Neural cell (in vitro differentiated cells): ENCODE data around the gene VPS35L. TPM values are rescaled to one million over a fixed set of nuclear protein-coding genes. Genes with fewer than 3 reads are reported as not detected.

ENCODE experiments used
- H2AFZ ChIP-seq: fragments of 200-600, 300-800 bp; sonication (generic), shearing (Covaris generic); 2 replicates; pipeline ENCODE4 v1.6.0; 2014; ENCODE audit warnings: low read depth, mild to moderate bottlenecking, antibody characterized with exemption, low read length, moderate library complexity
- H3F3A ChIP-seq: fragments of 200-600 bp; shearing (Covaris generic); 2 replicates; pipeline ENCODE4 v1.6.1; 2016; ENCODE audit warnings: mild to moderate bottlenecking, moderate library complexity, mixed read lengths, antibody characterized with exemption, low read length; ENCODE audit not compliant: insufficient read depth, poor library complexity, severe bottlenecking
- H3K27ac ChIP-seq: fragments of 200-600, 300-800 bp; sonication (generic), shearing (Covaris generic); 2 replicates; pipeline ENCODE4 v1.5.1; 2014; ENCODE audit warnings: mild to moderate bottlenecking, low read length, moderate library complexity
- H3K27me3 ChIP-seq: fragments of 300-800, 200-600 bp; sonication (generic), shearing (Covaris generic); 2 replicates; pipeline ENCODE4 v1.6.0; 2014; ENCODE audit warnings: mild to moderate bottlenecking, low read depth, low read length, moderate library complexity; ENCODE audit not compliant: insufficient read depth
- H3K36me3 ChIP-seq: fragments of 300-800, 200-600 bp; sonication (generic), shearing (Covaris generic); 2 replicates; pipeline ENCODE4 v1.5.1; 2014; ENCODE audit warnings: mild to moderate bottlenecking, antibody characterized with exemption, low read length, moderate library complexity; ENCODE audit not compliant: insufficient read depth
- H3K4me2 ChIP-seq: fragments of 300-800, 200-600 bp; sonication (generic), shearing (Covaris generic); 2 replicates; pipeline ENCODE4 v1.6.0; 2014; ENCODE audit warnings: mild to moderate bottlenecking, low read length
- H3K4me3 ChIP-seq: fragments of 300-800, 200-600 bp; sonication (generic), shearing (Covaris generic); 2 replicates; pipeline ENCODE4 v1.5.1; 2014; ENCODE audit warnings: mild to moderate bottlenecking, low read length, moderate library complexity
- H3K79me2 ChIP-seq: fragments of 200-600 bp; shearing (Covaris generic); replicated peaks from 2 replicates; pipeline ENCODE4 v1.6.0; 2014; ENCODE audit warnings: mild to moderate bottlenecking, low read length, moderate library complexity; ENCODE audit not compliant: insufficient read depth
- H3K9ac ChIP-seq: fragments of 300-800, 200-600 bp; sonication (generic), shearing (Covaris generic); 2 replicates; pipeline ENCODE4 v1.6.1; 2016; ENCODE audit warnings: mild to moderate bottlenecking, low read length, mixed read lengths
- H3K9me2 ChIP-seq: fragments of 200-600 bp; shearing (Covaris generic); 2 replicates; pipeline ENCODE4 v1.6.1; 2016; ENCODE audit warnings: mild to moderate bottlenecking, low read length, mixed read lengths; ENCODE audit not compliant: insufficient read depth
- H3K9me3 ChIP-seq: fragments of 200-600, 300-800 bp; sonication (generic), shearing (Covaris generic); 2 replicates; pipeline ENCODE4 v1.6.1; 2016; ENCODE audit warnings: mild to moderate bottlenecking, mixed run types, low read length, moderate library complexity, mixed read lengths
- H4K20me1 ChIP-seq: fragments of 200-600 bp; shearing (Covaris generic); 2 replicates; pipeline ENCODE4 v1.6.1; 2016; ENCODE audit warnings: mild to moderate bottlenecking, mixed run types; ENCODE audit not compliant: insufficient read depth
- EP300 ChIP-seq: fragments of 450-650 bp; conservative IDR thresholded peaks from 2 replicates; pipeline ENCODE4 v1.6.1; 2014; ENCODE audit warnings: antibody characterized with exemption, mild to moderate bottlenecking, moderate library complexity; ENCODE audit not compliant: poor library complexity, severe bottlenecking
- EZH2 ChIP-seq: fragments of 200-600, 300-800 bp; shearing (Covaris generic), sonication (generic); IDR thresholded peaks from 2 replicates; pipeline ENCODE4 v1.6.1; 2014; ENCODE audit warnings: antibody characterized with exemption, low read length, borderline replicate concordance, mild to moderate bottlenecking; ENCODE audit not compliant: insufficient read depth, poor library complexity, severe bottlenecking
- MXI1 ChIP-seq: fragments of 450-650 bp; conservative IDR thresholded peaks from 2 replicates; pipeline ENCODE4 v1.6.1; 2014; ENCODE audit warnings: antibody characterized with exemption, mild to moderate bottlenecking; ENCODE audit not compliant: poor library complexity, severe bottlenecking
- POLR2AphosphoS5 ChIP-seq: IDR thresholded peaks from 2 replicates; pipeline ENCODE4 v1.6.1; 2012
- RAD21 ChIP-seq: fragments of 450-650 bp; conservative IDR thresholded peaks from 2 replicates; pipeline ENCODE4 v1.6.1; 2014; ENCODE audit warnings: antibody characterized with exemption, mild to moderate bottlenecking, moderate library complexity
- SMC3 ChIP-seq: fragments of 450-650 bp; conservative IDR thresholded peaks from 2 replicates; pipeline ENCODE4 v1.6.1; 2014; ENCODE audit warnings: antibody characterized with exemption, mild to moderate bottlenecking, moderate library complexity; ENCODE audit not compliant: poor library complexity
- TAF1 ChIP-seq: IDR thresholded peaks from 2 replicates; pipeline ENCODE4 v1.6.1; 2012; ENCODE audit warnings: low read depth
- polyA plus RNA-seq: library from polyadenylated mRNA; depleted of rRNA; stranded (reverse); fragments of >200 nt; gene quantifications from 2 replicates; pipeline ENCODE4 v1.2.3, GENCODE V29; 2014
- TF ChIP-seq, protein P1 (sequence below): fragments of 450-650 bp; IDR thresholded peaks from 2 replicates; pipeline ENCODE4 v1.5.1; 2014; ENCODE audit warnings: antibody characterized with exemption, mild to moderate bottlenecking, moderate library complexity; ENCODE audit not compliant: poor library complexity, severe bottlenecking
- TF ChIP-seq, protein P2 (sequence below): IDR thresholded peaks from 2 replicates; pipeline ENCODE4 v1.6.1; 2012; ENCODE audit warnings: borderline replicate concordance

The VPS35L gene
- polyA plus RNA-seq, 1 donor from 2014 or later = 29.8 TPM

GRCh38 chr16:19517424-19518089 is 37.9 kb upstream of the VPS35L start:
- H3K9ac ChIP-seq = no peak overlapping the region
- H3K36me3 ChIP-seq = peaks cover 15% of the 10 kb centered on the region
- TF ChIP-seq TAF1 = no peak
- TF ChIP-seq, protein P1, sequence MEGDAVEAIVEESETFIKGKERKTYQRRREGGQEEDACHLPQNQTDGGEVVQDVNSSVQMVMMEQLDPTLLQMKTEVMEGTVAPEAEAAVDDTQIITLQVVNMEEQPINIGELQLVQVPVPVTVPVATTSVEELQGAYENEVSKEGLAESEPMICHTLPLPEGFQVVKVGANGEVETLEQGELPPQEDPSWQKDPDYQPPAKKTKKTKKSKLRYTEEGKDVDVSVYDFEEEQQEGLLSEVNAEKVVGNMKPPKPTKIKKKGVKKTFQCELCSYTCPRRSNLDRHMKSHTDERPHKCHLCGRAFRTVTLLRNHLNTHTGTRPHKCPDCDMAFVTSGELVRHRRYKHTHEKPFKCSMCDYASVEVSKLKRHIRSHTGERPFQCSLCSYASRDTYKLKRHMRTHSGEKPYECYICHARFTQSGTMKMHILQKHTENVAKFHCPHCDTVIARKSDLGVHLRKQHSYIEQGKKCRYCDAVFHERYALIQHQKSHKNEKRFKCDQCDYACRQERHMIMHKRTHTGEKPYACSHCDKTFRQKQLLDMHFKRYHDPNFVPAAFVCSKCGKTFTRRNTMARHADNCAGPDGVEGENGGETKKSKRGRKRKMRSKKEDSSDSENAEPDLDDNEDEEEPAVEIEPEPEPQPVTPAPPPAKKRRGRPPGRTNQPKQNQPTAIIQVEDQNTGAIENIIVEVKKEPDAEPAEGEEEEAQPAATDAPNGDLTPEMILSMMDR = no peak
- no peak for TF ChIP-seq EZH2
- no peak for TF ChIP-seq MXI1
- TF ChIP-seq, protein P2, sequence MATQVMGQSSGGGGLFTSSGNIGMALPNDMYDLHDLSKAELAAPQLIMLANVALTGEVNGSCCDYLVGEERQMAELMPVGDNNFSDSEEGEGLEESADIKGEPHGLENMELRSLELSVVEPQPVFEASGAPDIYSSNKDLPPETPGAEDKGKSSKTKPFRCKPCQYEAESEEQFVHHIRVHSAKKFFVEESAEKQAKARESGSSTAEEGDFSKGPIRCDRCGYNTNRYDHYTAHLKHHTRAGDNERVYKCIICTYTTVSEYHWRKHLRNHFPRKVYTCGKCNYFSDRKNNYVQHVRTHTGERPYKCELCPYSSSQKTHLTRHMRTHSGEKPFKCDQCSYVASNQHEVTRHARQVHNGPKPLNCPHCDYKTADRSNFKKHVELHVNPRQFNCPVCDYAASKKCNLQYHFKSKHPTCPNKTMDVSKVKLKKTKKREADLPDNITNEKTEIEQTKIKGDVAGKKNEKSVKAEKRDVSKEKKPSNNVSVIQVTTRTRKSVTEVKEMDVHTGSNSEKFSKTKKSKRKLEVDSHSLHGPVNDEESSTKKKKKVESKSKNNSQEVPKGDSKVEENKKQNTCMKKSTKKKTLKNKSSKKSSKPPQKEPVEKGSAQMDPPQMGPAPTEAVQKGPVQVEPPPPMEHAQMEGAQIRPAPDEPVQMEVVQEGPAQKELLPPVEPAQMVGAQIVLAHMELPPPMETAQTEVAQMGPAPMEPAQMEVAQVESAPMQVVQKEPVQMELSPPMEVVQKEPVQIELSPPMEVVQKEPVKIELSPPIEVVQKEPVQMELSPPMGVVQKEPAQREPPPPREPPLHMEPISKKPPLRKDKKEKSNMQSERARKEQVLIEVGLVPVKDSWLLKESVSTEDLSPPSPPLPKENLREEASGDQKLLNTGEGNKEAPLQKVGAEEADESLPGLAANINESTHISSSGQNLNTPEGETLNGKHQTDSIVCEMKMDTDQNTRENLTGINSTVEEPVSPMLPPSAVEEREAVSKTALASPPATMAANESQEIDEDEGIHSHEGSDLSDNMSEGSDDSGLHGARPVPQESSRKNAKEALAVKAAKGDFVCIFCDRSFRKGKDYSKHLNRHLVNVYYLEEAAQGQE = no peak
- no peak for TF ChIP-seq POLR2AphosphoS5
- no peak for TF ChIP-seq EP300
- TF ChIP-seq SMC3 = no peak
- TF ChIP-seq RAD21 = no peak
- H3K4me2 ChIP-seq = no peak overlapping the region
- no peak overlapping the region for H2AFZ ChIP-seq
- no peaks in the 10 kb centered on the region for H4K20me1 ChIP-seq
- H3K27me3 ChIP-seq = no peaks in the 10 kb centered on the region
- H3K9me3 ChIP-seq = no peaks in the 10 kb centered on the region
- no peak overlapping the region for H3K4me3 ChIP-seq
- H3K79me2 ChIP-seq = peaks cover 33% of the 10 kb centered on the region
- H3K9me2 ChIP-seq = no peaks in the 10 kb centered on the region
- peaks cover 6% of the 10 kb centered on the region for H3F3A ChIP-seq
- H3K27ac ChIP-seq = no peak overlapping the region

GRCh38 chr16:19518388-19518787 is 37.1 kb upstream of the VPS35L start:
- H4K20me1 ChIP-seq = no peaks in the 10 kb centered on the region
- no peak overlapping the region for H3K4me2 ChIP-seq
- H3K79me2 ChIP-seq = peaks cover 33% of the 10 kb centered on the region
- no peaks in the 10 kb centered on the region for H3K9me3 ChIP-seq
- H3K4me3 ChIP-seq = peak overlapping the region; percentile 43
- H3K9ac ChIP-seq = no peak overlapping the region
- peaks cover 8% of the 10 kb centered on the region for H3K36me3 ChIP-seq
- no peak overlapping the region for H2AFZ ChIP-seq
- no peaks in the 10 kb centered on the region for H3K9me2 ChIP-seq
- TF ChIP-seq SMC3 (no peak), MXI1 (no peak), RAD21 (no peak), EP300 (no peak), EZH2 (no peak), POLR2AphosphoS5 (no peak), TAF1 (no peak)
- TF ChIP-seq, protein P1 = no peak
- TF ChIP-seq, protein P2 = no peak
- no peaks in the 10 kb centered on the region for H3K27me3 ChIP-seq
- peaks cover 6% of the 10 kb centered on the region for H3F3A ChIP-seq
- no peak overlapping the region for H3K27ac ChIP-seq
